ENCODE data around the gene SKAP1. TPM values are rescaled to one million over a fixed set of nuclear protein-coding genes. Genes with fewer than 3 reads are reported as not detected.
"Not testable (repeated sequence)": the region's sequence is repeated elsewhere in the genome, so short reads cannot be mapped to it uniquely, and the experiment has no call there.

SKAP1 gene
- total RNA-seq, 1 donor from 2014 or later: under 0.01 TPM

GRCh38 chr17:48245465-48246033, 184.5 kb downstream of the SKAP1 start:
- DNase-seq (ENCODE audit: low read depth in 2 of 2): not testable (repeated sequence)

GRCh38 chr17:48244814-48245213, 185.2 kb downstream of the SKAP1 start:
- DNase-seq (ENCODE audit: low read depth in 2 of 2): no peak

GRCh38 chr17:48244121-48244711, 185.8 kb downstream of the SKAP1 start:
- DNase-seq (ENCODE audit: low read depth in 2 of 2): peak in 1 of 2 donors; percentile 86

GRCh38 chr17:48241770-48242497, 188.1 kb downstream of the SKAP1 start:
- peak in 1 of 2 donors; percentile 53 for DNase-seq (ENCODE audit: low read depth in 2 of 2)

GRCh38 chr17:48241131-48241591, 188.9 kb downstream of the SKAP1 start:
- DNase-seq (ENCODE audit: low read depth in 2 of 2): peak in 1 of 2 donors; percentile 77

- DNase-seq (ENCODE audit: low read depth in 2 of 2): peak in 1 of 2 donors; percentile 45
Measured at GRCh38 chr17:48240562-48241130, 189.4 kb downstream of the SKAP1 start.

- no peak for DNase-seq (ENCODE audit: low read depth in 2 of 2)
Measured at GRCh38 chr17:48240122-48240521, 189.9 kb downstream of the SKAP1 start.

- no peak for DNase-seq (ENCODE audit: low read depth in 2 of 2)
Measured at GRCh38 chr17:48239603-48239995, 190.4 kb downstream of the SKAP1 start.

- no peak for DNase-seq (ENCODE audit: low read depth in 2 of 2)
Measured at GRCh38 chr17:48238933-48239602, 190.9 kb downstream of the SKAP1 start.

GRCh38 chr17:48237456-48237855, 192.6 kb downstream of the SKAP1 start:
- DNase-seq (ENCODE audit: low read depth in 2 of 2): no peak

GRCh38 chr17:48236681-48237134, 193.3 kb downstream of the SKAP1 start:
- peak in 1 of 2 donors; percentile 92 for DNase-seq (ENCODE audit: low read depth in 2 of 2)

- no peak for DNase-seq (ENCODE audit: low read depth in 2 of 2)
Measured at GRCh38 chr17:48234922-48235321, 195.1 kb downstream of the SKAP1 start.

GRCh38 chr17:48231995-48232959, 197.7 kb downstream of the SKAP1 start:
- DNase-seq (ENCODE audit: low read depth in 2 of 2): no peak

GRCh38 chr17:48229936-48230335, 200.1 kb downstream of the SKAP1 start:
- no peak for DNase-seq (ENCODE audit: low read depth in 2 of 2)

- DNase-seq (ENCODE audit: low read depth in 2 of 2): no peak
Measured at GRCh38 chr17:48228720-48229119, 201.3 kb downstream of the SKAP1 start.

GRCh38 chr17:48225725-48226567, 204.1 kb downstream of the SKAP1 start:
- no peak for DNase-seq (ENCODE audit: low read depth in 2 of 2)

GRCh38 chr17:48223945-48224344, 206.1 kb downstream of the SKAP1 start:
- no peak for DNase-seq (ENCODE audit: low read depth in 2 of 2)

- no peak for DNase-seq (ENCODE audit: low read depth in 2 of 2)
Measured at GRCh38 chr17:48219617-48220016, 210.4 kb downstream of the SKAP1 start.

- DNase-seq (ENCODE audit: low read depth in 2 of 2): peak; percentile 55 to 72
Measured at GRCh38 chr17:48215583-48216139, 214.4 kb downstream of the SKAP1 start.

Data from dermis microvascular lymphatic vessel endothelial cell (primary cell).